K562 (cell line): ENCODE results near the gene CNTF. TPM values are rescaled to one million over a fixed set of nuclear protein-coding genes. Genes with fewer than 3 reads are reported as not detected.

Experiments
- CBFA2T3 ChIP-seq: fragments of 450-650 bp; IDR thresholded peaks from 2 replicates; pipeline ENCODE4 v1.6.1; 2017
- CBX1 ChIP-seq: sonication (generic); IDR thresholded peaks from 2 replicates; pipeline ENCODE4 v1.6.1; 2016; ENCODE audit warnings: antibody characterized with exemption, low read depth, mild to moderate bottlenecking
- CCNT2 ChIP-seq: IDR thresholded peaks from 2 replicates; pipeline ENCODE4 v1.6.1; 2011; ENCODE audit warnings: borderline replicate concordance, low read depth, mild to moderate bottlenecking, moderate library complexity, mixed read lengths, low read length; ENCODE audit not compliant: insufficient read length; ENCODE audit errors: extremely low read depth
- HMG20A ChIP-seq: fragments of 450-650 bp; formaldehyde crosslinking; conservative IDR thresholded peaks from 2 replicates; pipeline ENCODE4 v1.4.0; 2020; ENCODE audit warnings: mild to moderate bottlenecking, mixed read lengths
- KDM5B ChIP-seq: fragments of 200-600 bp; sonication (generic); IDR thresholded peaks from 2 replicates; pipeline ENCODE4 v1.6.1; 2012; ENCODE audit warnings: low read depth, mild to moderate bottlenecking, moderate library complexity, low read length, control low read depth, inconsistent platforms; ENCODE audit not compliant: insufficient replicate concordance
- KLF1 ChIP-seq: fragments of 450-650 bp; IDR thresholded peaks from 2 replicates; pipeline ENCODE4 v1.6.1; 2016; ENCODE audit warnings: missing genetic modification characterization, missing compliant biosample characterization
- NR1H2 ChIP-seq: sonication (generic); formaldehyde crosslinking; IDR thresholded peaks from 2 replicates; pipeline ENCODE4 v1.4.0; 2020; ENCODE audit warnings: mild to moderate bottlenecking, missing genetic modification reagents
- NUFIP1 ChIP-seq: fragments of 450-650 bp; IDR thresholded peaks from 2 replicates; pipeline ENCODE4 v1.6.1; 2018; ENCODE audit not compliant: partially characterized antibody
- PHB ChIP-seq: fragments of 250-450 bp; sonication (Bioruptor Pico); IDR thresholded peaks from 2 replicates; pipeline ENCODE4 v1.5.0; 2021
- STAG1 ChIP-seq: sonication (generic); formaldehyde crosslinking; IDR thresholded peaks from 2 replicates; pipeline ENCODE4 v1.5.0; 2020; ENCODE audit warnings: missing genetic modification reagents, borderline replicate concordance
- TEAD4 ChIP-seq, 2 experiments: sonication (generic) in 1 of 2; formaldehyde crosslinking in 1 of 2; IDR thresholded peaks; 2 replicates each; pipeline versions ENCODE4 v1.6.1 to v1.8.0; 2012 to 2022; ENCODE audit warnings: borderline replicate concordance in 1 of 2, inconsistent platforms in 1 of 2, low read length in 1 of 2, mild to moderate bottlenecking in 1 of 2, missing genetic modification reagents in 1 of 2
- ZNF282 ChIP-seq: sonication (generic); formaldehyde crosslinking; IDR thresholded peaks from 2 replicates; pipeline ENCODE4 v1.8.1; 2023; ENCODE audit warnings: missing genetic modification reagents
- ZNF408 ChIP-seq: fragments of 250-450 bp; sonication (Bioruptor Pico); IDR thresholded peaks from 2 replicates; pipeline ENCODE4 v1.4.0; 2020; ENCODE audit warnings: low read depth, mild to moderate bottlenecking, moderate library complexity
- ZNF586 ChIP-seq: fragments of 450-650 bp; formaldehyde crosslinking; conservative IDR thresholded peaks from 2 replicates; pipeline ENCODE4 v1.4.0; 2020; ENCODE audit warnings: mild to moderate bottlenecking, moderate library complexity
- polyA plus RNA-seq, 8 experiments: library from polyadenylated mRNA; depleted of rRNA in 4 of 8; stranded (reverse) in 5 of 8; unstranded in 3 of 8; fragments of >200 nt; fragmentation: Nextera tagmentation in 2 of 8; fragmentation: Illumina TruSeq in 1 of 8; extraction: Ambion mirVana in 2 of 8; extraction: Trizol in 1 of 8; gene quantifications; 2 replicates each; pipeline versions ENCODE4 v1.2.1 to v1.2.3, GENCODE V29; 2011 to 2014; ENCODE audit warnings: inconsistent platforms in 1 of 8, missing spikeins in 1 of 8
- total RNA-seq, 7 experiments: library from RNA; depleted of rRNA in 6 of 7; stranded (reverse); fragments of >200 nt in 6 of 7; fragmentation: Illumina TruSeq in 2 of 7; extraction: Trizol in 2 of 7; gene quantifications; 2 replicates each; pipeline versions ENCODE4 v1.2.1 to v1.2.3, GENCODE V29; 2011 to 2021; ENCODE audit warnings: low replicate concordance in 1 of 7
- TF ChIP-seq, protein P1 (sequence below): fragments of 200-600 bp; sonication (generic); IDR thresholded peaks from one replicate; pipeline ENCODE4 v1.6.1; 2012; ENCODE audit warnings: mild to moderate bottlenecking, low read depth, low read length, inconsistent platforms
- TF ChIP-seq, protein P2 (sequence below): sonication (generic); IDR thresholded peaks from 2 replicates; pipeline ENCODE4 v1.6.1; 2016

The CNTF gene
- total and polyA plus RNA-seq, 9 of the 15 experiments (the other 6 are each of a cell fraction or from before 2014, with no cell fraction given) = 0.17 to 5.0 (median 2.3) TPM

DNA sequence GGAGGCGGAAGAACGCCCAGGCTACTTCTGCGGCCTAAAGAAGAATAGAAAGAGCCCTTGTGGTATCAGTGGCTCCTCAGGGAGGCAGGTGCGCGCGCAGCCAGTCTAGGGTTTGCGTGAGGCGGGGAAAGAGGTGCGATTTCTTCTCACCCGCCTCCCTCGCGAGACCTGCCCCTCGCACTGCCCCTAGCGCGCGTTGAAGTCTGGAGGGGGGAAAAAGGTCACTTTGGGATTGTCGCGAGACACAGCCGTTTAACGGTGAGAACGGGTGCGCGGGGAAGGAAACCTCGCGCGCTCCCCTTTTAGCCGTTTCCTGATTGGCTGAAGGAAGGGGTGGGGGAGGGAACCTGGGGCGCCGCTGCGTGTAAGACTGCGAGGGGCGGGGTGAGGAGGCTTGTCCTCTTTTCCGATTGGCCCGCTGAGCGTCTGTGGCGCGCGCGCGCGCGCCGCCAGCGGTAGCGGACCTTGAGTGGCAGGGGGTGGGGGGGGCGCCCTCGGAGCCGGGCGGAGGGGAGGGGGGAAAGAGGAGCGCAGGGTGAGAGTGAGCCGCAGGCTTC is 43.8 kb upstream of the CNTF start, which contains the start of gene ZFP91 (continued):
- TF ChIP-seq TEAD4 (IDR thresholded peaks at IDR 0.05; ENCODE audit: low read length) (no peak), TEAD4 (CRISPR knock-in tag; IDR thresholded peaks at IDR 0.05; ENCODE audit: borderline replicate concordance) (no peak), ZNF408 (CRISPR knock-in tag) (no peak), STAG1 (CRISPR knock-in tag) (no peak), ZNF282 (CRISPR knock-in tag) (no peak), HMG20A (no peak), ZNF586 (CRISPR knock-in tag) (no peak), CBFA2T3 (no peak), NUFIP1 (no peak), NR1H2 (CRISPR knock-in tag) (no peak), CCNT2 (no peak), KLF1 (tag) (no peak), CBX1 (peak; percentile 64; the same call in 1 of the 2 replicates), KDM5B (peak; percentile 61), PHB (no peak)
- TF ChIP-seq, protein P1, sequence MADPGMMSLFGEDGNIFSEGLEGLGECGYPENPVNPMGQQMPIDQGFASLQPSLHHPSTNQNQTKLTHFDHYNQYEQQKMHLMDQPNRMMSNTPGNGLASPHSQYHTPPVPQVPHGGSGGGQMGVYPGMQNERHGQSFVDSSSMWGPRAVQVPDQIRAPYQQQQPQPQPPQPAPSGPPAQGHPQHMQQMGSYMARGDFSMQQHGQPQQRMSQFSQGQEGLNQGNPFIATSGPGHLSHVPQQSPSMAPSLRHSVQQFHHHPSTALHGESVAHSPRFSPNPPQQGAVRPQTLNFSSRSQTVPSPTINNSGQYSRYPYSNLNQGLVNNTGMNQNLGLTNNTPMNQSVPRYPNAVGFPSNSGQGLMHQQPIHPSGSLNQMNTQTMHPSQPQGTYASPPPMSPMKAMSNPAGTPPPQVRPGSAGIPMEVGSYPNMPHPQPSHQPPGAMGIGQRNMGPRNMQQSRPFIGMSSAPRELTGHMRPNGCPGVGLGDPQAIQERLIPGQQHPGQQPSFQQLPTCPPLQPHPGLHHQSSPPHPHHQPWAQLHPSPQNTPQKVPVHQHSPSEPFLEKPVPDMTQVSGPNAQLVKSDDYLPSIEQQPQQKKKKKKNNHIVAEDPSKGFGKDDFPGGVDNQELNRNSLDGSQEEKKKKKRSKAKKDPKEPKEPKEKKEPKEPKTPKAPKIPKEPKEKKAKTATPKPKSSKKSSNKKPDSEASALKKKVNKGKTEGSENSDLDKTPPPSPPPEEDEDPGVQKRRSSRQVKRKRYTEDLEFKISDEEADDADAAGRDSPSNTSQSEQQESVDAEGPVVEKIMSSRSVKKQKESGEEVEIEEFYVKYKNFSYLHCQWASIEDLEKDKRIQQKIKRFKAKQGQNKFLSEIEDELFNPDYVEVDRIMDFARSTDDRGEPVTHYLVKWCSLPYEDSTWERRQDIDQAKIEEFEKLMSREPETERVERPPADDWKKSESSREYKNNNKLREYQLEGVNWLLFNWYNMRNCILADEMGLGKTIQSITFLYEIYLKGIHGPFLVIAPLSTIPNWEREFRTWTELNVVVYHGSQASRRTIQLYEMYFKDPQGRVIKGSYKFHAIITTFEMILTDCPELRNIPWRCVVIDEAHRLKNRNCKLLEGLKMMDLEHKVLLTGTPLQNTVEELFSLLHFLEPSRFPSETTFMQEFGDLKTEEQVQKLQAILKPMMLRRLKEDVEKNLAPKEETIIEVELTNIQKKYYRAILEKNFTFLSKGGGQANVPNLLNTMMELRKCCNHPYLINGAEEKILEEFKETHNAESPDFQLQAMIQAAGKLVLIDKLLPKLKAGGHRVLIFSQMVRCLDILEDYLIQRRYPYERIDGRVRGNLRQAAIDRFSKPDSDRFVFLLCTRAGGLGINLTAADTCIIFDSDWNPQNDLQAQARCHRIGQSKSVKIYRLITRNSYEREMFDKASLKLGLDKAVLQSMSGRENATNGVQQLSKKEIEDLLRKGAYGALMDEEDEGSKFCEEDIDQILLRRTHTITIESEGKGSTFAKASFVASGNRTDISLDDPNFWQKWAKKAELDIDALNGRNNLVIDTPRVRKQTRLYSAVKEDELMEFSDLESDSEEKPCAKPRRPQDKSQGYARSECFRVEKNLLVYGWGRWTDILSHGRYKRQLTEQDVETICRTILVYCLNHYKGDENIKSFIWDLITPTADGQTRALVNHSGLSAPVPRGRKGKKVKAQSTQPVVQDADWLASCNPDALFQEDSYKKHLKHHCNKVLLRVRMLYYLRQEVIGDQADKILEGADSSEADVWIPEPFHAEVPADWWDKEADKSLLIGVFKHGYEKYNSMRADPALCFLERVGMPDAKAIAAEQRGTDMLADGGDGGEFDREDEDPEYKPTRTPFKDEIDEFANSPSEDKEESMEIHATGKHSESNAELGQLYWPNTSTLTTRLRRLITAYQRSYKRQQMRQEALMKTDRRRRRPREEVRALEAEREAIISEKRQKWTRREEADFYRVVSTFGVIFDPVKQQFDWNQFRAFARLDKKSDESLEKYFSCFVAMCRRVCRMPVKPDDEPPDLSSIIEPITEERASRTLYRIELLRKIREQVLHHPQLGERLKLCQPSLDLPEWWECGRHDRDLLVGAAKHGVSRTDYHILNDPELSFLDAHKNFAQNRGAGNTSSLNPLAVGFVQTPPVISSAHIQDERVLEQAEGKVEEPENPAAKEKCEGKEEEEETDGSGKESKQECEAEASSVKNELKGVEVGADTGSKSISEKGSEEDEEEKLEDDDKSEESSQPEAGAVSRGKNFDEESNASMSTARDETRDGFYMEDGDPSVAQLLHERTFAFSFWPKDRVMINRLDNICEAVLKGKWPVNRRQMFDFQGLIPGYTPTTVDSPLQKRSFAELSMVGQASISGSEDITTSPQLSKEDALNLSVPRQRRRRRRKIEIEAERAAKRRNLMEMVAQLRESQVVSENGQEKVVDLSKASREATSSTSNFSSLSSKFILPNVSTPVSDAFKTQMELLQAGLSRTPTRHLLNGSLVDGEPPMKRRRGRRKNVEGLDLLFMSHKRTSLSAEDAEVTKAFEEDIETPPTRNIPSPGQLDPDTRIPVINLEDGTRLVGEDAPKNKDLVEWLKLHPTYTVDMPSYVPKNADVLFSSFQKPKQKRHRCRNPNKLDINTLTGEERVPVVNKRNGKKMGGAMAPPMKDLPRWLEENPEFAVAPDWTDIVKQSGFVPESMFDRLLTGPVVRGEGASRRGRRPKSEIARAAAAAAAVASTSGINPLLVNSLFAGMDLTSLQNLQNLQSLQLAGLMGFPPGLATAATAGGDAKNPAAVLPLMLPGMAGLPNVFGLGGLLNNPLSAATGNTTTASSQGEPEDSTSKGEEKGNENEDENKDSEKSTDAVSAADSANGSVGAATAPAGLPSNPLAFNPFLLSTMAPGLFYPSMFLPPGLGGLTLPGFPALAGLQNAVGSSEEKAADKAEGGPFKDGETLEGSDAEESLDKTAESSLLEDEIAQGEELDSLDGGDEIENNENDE = no peak
- TF ChIP-seq, protein P2, sequence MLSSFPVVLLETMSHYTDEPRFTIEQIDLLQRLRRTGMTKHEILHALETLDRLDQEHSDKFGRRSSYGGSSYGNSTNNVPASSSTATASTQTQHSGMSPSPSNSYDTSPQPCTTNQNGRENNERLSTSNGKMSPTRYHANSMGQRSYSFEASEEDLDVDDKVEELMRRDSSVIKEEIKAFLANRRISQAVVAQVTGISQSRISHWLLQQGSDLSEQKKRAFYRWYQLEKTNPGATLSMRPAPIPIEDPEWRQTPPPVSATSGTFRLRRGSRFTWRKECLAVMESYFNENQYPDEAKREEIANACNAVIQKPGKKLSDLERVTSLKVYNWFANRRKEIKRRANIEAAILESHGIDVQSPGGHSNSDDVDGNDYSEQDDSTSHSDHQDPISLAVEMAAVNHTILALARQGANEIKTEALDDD = peak; percentile 43; the same call in 1 of the 2 replicates
